GM19240 (cell line): ENCODE measurements around the gene PER3.

Source experiments
- DNase-seq: peaks from one replicate; pipeline ENCODE4 v3.0.0; 2011; ENCODE audit warnings: low spot score; ENCODE audit not compliant: insufficient read length

The PER3 gene

GRCh38 chr1:7783826-7784491, at the start of gene PER3:
Gene PER3, plus strand, starts transcription at chr1:7784291. Its CDS starts 587 bp downstream, at chr1:7784878.
- peak; percentile 86 for DNase-seq

GRCh38 chr1:7738044-7738443, 46.0 kb upstream of the PER3 start:
- no peak for DNase-seq

DNA sequence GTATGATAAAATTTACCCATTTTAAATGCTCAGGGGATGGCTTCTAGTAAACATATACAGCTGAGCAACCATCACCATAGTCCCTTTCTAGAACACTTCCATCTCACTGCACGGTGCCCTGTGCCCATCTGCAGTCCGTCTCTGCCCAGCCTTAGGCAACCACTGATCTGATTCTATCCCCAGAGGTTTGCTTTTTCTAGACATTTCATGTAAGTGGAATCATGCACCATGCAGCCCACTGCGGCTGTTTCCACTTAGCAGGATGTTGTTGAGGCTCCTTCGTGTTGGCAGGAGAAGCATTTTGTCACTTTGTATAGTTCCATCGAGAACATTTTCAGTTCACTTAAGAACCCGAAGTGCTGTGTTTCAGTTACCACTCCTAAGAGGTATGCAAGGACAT, 40.7 kb upstream of the PER3 start:
- DNase-seq, result no peak

- no peak for DNase-seq
These were observed 39.2 kb upstream of the PER3 start for GRCh38 chr1:7744882-7745281.

DNA sequence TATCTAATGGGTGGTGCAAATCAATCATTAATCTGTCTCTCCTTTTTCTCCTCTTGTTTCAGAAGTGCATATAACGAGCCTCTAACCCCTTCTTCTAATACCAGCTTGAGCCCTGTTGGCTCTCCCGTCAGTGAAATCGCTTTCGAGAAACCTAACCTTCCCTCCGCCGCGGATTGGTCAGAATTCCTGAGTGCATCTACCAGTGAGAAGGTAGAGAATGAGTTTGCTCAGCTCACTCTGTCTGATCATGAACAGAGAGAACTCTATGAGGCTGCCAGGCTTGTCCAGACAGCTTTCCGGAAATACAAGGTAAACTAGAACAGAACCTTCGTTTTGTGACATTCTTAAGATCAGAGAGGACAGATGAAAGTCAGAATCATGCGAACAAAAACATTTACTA, 38.3 kb upstream of the PER3 start:
- no peak for DNase-seq

- no peak for DNase-seq
These were observed 36.5 kb upstream of the PER3 start for GRCh38 chr1:7747605-7748004.

DNA sequence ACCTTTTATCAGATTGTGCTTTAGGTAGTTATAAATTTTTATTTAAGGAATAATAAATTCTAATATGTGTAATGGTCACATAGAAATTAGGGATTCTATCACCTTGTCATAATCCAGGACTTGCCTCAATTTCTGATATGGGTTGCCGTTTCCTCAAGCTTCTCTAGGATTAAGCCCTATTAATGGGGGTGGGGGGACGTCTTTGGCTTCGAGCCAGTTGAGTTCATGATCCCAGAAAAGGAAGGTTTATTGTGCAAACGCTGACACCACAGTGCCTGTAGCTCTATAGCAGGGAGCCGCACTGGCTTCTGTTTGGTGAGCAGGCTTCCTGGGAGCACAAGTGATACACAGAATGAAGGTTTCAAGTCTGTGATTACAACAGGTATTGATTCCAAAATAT, 35.0 kb upstream of the PER3 start:
- DNase-seq, result no peak

- DNase-seq, result no peak
These were observed 32.9 kb upstream of the PER3 start for GRCh38 chr1:7751174-7751573.

DNA sequence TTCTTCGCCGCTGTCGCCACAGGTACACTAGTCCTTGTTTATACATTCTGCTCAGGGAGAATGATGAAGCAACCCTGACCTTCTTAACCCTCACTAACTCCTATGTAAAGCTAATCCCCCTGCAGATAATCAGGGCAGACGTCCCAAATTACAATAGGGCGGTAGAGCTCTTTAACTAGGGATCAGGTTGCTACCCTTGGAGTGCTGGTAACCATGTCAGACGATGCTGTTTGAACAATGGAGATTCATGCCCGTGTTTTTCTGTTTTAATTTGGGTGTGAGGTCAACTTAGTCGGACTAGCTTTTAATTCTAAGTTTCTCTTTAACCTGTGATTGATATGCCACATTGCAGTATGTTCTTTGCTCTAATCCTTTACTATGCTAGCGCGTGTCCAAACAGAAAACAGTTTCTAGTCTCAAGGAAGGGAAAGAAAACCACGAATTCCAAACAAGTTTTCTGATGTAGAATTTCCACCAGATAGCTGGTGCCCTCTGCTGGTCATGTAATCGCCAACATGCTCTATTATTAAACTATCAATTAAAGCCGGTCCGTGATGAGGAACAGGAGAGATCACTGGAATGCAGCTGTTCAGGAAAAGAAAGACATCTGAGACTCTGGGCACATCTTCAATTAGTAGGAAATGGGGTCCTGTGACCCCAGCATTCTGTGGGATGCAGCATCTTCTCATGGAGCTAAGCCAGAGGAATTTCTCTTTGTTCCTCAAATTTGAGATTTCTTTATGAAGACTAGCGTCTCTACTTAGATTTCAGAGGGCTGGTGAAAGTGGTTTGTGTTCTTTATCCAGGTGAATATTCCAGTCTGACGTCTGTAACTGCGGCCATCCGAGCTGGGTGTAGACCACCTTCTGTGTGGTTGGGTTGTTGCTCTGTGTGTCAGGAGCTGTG, 31.3 kb upstream of the PER3 start:
- DNase-seq, result no peak

DNA sequence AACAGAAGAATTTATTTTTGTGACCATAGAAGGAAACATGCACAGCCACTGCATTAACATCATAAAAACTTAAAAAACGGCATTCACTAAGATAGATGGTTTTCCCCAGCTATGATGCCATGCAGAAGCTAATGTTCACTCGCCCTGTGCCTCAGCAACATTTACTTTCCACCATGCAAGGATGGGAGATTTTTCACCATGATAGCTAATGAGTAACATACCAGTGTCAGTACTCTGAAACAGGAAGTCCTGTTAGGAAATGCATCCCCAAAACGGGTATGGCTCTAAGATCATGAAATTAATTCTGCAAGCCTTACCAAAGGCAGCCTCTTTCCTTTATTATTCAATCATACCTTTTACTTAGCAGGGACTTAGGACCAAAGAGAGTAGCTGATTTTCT, 30.4 kb upstream of the PER3 start:
- no peak for DNase-seq

DNA sequence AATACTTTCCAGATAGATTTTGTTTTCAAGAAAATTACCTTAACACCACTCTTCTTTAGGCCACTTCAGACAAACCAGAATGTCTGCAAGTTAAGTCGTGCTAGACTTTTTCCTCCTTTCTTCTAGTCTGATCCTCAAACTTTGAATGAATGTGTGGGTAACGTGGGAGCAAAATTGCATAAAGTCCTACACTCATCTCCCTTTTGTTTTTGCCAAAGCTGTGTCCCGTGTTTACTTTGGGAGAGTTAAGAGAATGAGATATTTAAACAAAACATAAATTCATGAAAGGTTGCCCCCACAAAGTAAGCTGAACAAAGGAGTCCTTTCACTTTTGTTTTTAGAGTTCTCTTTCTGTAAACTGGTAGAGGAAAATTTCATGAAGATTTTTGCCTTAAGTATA, 29.9 kb upstream of the PER3 start:
- no peak for DNase-seq

DNA sequence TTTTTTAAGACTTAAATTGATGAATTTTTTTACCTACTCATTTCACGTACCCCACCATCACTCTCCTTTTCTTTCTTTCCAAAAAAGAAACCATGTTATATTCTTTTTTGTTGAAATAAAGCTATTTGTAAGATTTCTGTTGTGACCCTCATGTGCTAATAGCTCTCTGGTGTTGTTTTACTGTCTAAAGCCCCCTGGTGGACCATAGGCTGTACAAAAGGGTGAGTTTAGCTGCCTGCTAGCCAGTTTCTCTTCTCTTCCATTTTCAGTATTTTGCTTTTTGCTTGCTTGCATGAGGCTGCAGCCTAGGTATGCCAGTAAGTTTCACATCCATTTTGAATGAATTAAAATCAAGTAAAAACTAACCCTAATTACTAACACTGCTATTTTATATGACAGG, 28.6 kb upstream of the PER3 start:
- no peak for DNase-seq

- DNase-seq, result no peak
These were observed 23.8 kb upstream of the PER3 start for GRCh38 chr1:7760245-7760644.

GRCh38 chr1:7761103-7761502, 23.0 kb upstream of the PER3 start:
- no peak for DNase-seq

GRCh38 chr1:7767176-7767575, 16.9 kb upstream of the PER3 start:
- no peak for DNase-seq

DNA sequence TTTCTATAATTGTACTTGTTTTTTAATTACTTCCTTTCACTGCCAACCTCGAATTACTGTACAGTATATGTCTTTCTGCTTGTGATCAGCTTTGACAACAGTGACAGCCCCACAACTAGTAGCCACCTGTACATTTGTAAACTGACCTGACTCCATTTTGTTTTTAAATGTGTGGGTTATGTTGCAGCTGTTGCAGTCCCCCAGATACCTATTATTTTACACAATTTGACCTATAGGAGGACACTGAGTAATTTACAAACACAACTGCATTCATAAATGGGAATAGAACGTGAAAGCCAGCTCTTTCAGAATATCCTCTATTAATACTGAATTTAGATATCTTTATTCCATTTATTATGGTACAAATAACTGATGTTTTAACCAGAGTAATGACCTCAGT, 15.5 kb upstream of the PER3 start:
- DNase-seq, result no peak

- DNase-seq, result no peak
These were observed 14.2 kb upstream of the PER3 start for GRCh38 chr1:7769673-7770412.

- DNase-seq, result no peak
These were observed 13.5 kb upstream of the PER3 start for GRCh38 chr1:7770669-7770996.

- peak; percentile 81 for DNase-seq
These were observed 12.9 kb upstream of the PER3 start, which contains the start of gene VAMP3 for GRCh38 chr1:7770997-7771822. Gene VAMP3, plus strand, starts transcription at chr1:7771296. Its CDS starts 88 bp downstream, at chr1:7771384.

GRCh38 chr1:7771823-7772299, 12.2 kb upstream of the PER3 start:
- no peak for DNase-seq

DNA sequence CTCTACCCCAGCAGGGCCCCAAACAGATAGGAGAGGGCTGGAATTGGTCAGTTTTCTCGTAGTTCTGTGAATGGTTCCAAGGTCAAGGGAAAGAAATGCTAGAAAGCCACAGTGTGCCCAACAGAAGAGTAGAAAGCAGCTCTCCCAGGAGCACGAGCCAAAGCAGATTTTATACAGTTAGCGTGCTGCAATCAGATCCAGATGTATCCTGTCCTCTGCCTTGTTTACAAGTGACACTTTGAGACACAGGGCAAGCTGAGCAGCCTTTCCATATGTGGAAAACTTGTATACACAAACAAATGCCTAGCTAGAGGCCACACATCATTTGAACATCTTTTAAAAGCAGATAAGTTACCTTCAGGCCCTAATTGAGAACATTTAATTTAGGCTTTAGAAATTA, 6.5 kb upstream of the PER3 start:
- no peak for DNase-seq
